HG03280 (cell line): ENCODE measurements around the gene PTPRK.
"Not testable (repeated sequence)": the region's sequence is repeated elsewhere in the genome, so short reads cannot be mapped to it uniquely, and the experiment has no call there.

Source experiments
- ATAC-seq: cut with Tn5 transposase; IDR thresholded peaks from one replicate; pipeline ENCODE4 v1.9.1; 2021; ENCODE audit warnings: mild to moderate bottlenecking, moderate library complexity; ENCODE audit not compliant: unreplicated experiment

Gene PTPRK

DNA sequence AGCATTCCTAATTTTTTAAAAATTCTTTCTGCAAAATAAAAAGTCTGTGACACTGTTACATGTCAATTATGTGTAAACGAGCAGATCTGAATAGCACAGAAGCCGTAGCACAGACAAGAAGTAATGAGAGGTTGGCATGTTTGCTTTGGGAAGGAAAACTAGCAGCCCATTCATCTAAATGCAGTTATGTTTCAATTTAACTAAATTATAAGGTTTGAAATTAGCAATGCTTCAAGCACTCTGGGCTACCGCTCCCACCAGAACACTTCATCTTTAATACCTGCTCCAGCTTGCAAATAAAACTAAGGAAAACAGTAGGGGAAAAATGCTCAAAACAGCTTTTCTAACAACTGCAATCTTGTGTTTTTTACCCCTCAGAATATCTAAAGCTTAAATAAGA lies 73.9 kb downstream of the PTPRK start:
- no peak for ATAC-seq

DNA sequence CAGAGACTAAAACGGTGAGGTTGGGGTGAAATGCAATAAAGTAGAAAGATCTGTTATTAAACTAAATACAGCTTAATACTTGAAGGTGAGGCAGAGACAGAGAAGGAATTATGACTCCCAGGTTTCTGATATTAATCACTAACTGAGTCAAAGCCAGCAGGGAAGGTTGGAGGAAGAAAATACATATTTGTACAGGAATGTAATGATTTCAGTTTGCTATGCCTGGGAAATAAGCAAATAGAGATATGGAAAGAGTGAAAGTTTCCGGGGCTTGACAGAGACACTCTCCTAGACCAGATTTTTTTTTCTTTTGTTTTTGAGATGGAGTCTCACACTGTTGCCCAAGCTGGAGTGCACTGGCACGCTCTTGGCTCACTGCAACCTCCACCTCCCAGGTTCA lies 76.8 kb downstream of the PTPRK start:
- ATAC-seq = no peak

- ATAC-seq = no peak
Observed at GRCh38 chr6:128439627-128440026, 80.8 kb downstream of the PTPRK start.

- ATAC-seq = no peak
Observed at GRCh38 chr6:128438393-128438792, 82.0 kb downstream of the PTPRK start.

GRCh38 chr6:128437685-128438084 lies 82.7 kb downstream of the PTPRK start:
- ATAC-seq = no peak

DNA sequence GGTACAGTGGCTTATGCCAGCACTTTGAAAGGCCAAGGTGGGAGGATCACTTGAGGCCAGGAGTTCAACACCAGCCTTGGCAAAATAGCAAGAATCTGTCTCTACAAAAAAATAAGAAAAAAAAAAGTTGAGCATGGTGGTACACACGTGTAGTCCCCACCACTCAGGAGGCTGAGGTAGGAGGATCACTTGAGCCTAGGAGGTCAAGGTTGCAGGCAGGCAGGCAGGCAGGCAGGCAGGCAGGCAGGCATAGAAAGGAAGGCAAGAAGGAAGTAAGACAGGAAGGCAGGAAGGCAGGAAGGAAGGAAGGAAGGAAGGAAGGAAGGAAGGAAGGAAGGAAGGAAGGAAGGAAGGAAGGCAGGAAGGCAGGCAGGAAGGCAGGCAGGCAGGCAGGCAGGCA lies 85.6 kb downstream of the PTPRK start:
- ATAC-seq = not testable (repeated sequence)

DNA sequence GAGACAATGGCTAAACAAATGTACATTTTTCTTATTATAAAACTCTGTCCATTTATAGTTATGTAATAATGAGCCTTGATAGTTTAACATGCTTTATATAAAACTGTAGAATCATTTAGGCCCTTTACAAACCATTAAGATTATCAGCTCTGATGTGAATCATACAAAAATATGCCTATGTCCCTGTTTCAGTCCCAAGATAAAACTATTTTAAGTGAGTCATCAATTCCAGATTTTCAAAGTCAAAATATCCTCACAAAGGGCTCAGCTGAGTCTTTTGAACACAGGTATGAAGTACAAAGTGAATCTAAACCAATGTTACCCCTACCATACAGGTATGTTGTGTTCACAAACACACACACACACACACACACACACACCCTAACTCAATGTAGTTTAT lies 88.0 kb downstream of the PTPRK start:
- ATAC-seq = no peak

DNA sequence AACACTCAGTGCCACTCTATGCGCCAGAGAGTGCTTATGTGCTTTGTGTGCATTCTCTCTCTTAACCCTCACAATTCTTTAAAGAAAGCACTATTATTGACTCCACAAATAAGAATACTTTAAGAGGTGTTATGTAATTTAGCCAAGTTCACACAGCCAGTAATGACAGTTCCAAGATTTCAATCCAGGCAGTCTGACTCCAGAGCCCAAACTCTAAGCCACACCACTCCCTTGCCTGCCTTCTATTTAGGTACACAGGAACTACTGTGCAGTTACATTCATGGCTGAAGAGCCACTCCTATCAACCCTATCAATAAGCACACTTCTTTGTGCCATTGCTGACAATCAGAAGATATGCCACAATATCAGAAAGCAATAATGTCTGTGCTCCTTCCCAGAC lies 93.3 kb downstream of the PTPRK start:
- no peak for ATAC-seq

GRCh38 chr6:128425856-128426255 lies 94.5 kb downstream of the PTPRK start:
- ATAC-seq = no peak

GRCh38 chr6:128422871-128423270 lies 97.5 kb downstream of the PTPRK start:
- no peak for ATAC-seq

DNA sequence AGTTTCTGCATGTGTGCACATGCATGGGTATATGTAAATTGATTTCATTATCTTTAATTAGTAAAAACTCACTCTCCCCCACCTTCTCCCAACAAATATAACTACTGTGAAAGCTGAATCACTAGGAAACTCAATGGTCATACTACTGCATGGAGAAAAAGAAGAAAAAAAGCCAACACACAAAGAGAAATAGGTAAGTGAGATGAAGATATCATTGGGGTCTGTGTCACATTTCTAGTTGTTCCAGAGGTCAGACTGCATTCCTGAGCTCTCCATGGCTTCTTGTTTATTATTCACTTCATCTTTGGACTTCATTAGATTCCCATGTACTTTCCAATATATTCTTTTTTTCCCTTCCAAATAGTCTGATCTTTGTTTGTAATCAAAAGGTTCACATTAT lies 98.2 kb downstream of the PTPRK start:
- ATAC-seq = no peak

DNA sequence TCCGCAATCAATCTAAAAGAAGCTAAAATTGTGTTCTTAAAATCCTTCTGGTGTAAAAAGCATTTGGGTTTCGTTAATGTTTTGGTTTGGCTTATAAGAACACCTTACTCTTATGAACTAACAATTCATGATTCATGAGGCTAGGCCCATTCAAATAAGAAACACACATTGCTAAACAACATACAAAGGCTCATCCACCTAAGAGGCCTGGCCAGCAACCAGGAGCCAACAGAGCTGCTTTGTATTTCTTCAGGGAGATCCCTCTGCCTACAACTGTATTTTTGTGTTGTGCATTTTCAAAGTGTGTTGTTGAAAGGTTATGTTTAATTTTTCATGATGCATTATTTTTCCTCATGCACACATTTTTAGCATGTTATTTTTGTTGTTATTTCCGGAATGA lies 98.6 kb downstream of the PTPRK start:
- no peak for ATAC-seq

- no peak for ATAC-seq
Observed at GRCh38 chr6:128417698-128418097, 102.7 kb downstream of the PTPRK start.

DNA sequence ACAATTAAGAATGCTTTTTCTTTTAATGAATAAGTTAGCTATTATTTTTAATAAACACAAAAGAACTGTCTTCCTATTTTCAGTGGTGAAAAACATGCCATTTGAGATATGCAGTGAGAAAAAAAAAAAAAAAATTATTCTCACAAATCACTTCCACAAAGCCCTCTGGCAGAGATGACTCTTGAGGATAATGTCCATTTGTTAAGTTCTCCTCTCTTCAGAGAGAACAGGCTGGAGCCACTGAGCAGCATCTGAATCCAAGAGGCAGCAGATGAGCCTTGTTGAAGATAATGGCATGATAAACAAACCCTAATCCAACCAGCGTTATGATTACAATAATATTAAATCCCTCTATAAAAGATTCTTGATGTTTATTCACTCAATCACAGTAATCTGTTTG lies 105.0 kb downstream of the PTPRK start:
- ATAC-seq = no peak

GRCh38 chr6:128414943-128415342 lies 105.5 kb downstream of the PTPRK start:
- ATAC-seq = no peak

- ATAC-seq = no peak
Observed at GRCh38 chr6:128413291-128413690, 107.1 kb downstream of the PTPRK start.

DNA sequence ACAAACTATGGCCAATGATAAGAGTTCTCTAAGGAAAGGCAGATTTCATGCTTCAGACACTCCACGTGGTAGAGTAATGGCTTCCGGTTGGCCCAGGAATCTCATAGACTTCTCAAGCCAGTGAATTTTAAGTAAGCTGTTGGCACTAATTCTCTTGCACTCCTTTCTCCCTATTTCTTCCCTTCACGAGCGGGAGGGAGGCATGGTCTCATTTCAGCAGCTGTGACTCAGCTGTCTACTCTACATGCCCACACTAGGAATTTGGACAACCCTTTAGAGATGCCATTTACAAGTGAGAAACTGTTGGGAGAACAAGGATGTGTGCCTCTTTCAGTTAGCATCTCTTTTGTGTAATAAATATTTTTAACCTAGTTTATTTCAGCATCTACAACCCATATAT lies 107.7 kb downstream of the PTPRK start:
- no peak for ATAC-seq

DNA sequence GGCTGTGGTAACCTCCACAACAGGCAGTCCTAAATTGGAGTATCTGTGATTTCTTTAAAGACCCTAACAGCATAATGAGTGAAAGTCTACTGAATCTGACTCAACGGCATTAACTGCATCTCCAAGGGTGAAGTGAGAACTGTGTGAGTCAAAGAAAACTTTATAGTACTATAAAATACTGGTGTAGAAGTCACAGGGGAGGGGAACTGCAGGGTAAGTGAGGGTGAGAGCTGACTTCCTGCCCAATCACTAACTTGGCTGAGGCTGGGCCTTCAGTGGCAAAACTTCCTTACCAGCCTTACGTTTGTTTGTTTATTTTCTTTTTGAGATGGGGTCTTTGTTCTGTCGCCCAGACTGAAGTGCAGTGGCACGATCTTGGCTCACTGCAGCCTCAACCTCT lies 109.8 kb downstream of the PTPRK start:
- ATAC-seq = no peak

DNA sequence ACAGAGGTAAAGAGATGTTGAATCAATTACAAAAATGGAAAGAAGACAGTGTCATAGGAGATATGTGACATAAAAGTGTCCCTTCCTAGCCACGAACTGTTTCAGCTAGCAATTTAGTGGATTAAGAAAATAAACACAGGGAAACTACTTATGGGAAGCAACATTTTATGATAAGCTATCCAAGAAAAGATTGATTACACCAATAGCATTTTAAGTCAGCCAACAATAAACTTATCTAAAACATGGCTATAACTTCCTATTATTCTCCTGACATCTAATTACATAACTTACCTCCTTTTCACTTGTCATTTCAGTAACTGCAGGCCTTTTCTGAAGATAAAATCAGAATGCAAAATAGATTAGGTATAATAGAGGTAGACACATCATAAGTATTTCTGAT lies 111.4 kb downstream of the PTPRK start:
- no peak for ATAC-seq

DNA sequence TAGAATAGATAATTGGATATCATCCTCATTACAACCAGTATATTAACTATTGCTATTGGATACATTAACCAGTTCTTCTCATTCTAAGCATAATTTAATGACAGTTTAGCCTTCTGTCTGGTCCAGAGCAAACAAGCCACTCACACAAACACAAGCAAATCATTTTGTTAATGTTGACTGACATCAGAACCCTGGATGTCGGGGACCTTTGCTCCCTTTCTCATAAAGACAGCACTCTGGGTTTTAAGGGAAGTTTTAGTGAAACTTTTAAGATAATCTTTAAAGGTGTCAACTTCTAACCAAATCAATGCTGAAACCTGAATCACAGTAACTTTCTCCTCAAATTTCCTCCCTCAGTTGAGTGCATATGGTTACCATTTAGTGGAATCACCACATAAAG lies 113.9 kb downstream of the PTPRK start:
- ATAC-seq = no peak

- no peak for ATAC-seq
Observed at GRCh38 chr6:128403618-128404444, 116.6 kb downstream of the PTPRK start.

DNA sequence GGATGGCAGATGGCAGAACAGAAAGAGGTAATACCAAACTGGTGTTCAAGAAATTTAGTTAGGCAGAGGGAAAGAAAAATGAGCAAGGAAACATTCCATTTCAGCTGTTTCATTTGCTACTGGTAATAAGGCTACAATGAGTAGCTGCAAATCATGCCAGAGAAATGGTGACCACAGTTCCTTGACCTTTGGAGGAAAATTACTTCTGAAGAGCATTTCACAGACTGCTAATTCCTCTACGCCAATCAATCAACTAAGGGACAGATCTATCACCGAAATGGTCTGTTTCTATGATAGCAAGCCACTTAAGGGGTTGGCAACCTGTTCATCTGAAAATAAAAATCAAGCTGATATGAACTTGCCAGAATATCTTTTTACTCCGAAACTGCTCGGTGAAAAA lies 119.5 kb downstream of the PTPRK start:
- ATAC-seq = no peak

- no peak for ATAC-seq
Observed at GRCh38 chr6:128397996-128398395, 122.4 kb downstream of the PTPRK start.
